HEK293 (cell line): ENCODE data around the gene RABEP2.
A peak's percentile ranks its signal among the peaks of the same experiment; 100 is the strongest.

ENCODE experiments used
- CTCF ChIA-PET: fragments of 350-600 bp; formaldehyde crosslinking; extraction: SDS; loops from one replicate; lab custom pipeline; 2021; ENCODE audit warnings: antibody characterized with exemption; lab: Yijun Ruan, JAX
- POLR2A ChIA-PET: fragments of 300-600 bp; formaldehyde crosslinking; extraction: SDS; loops from one replicate; lab custom pipeline; 2020; ENCODE audit warnings: antibody characterized with exemption, inconsistent platforms; lab: Yijun Ruan, JAX
- H3K27ac ChIP-seq: fragments of 200-500 bp; sonication (Bioruptor generic); 2 replicates; pipeline ENCODE4 v1.5.1; 2014; ENCODE audit warnings: low read depth, low read length, control low read depth, inconsistent platforms; ENCODE audit errors: extremely low read depth
- H3K36me3 ChIP-seq, 2 experiments: fragments of 200-500 bp in 1 of 2; sonication (Bioruptor generic) in 1 of 2; 1 replicate in 1 of 2; 2 replicates in 1 of 2; pipeline ENCODE4 v1.5.1; 2014 to 2017; ENCODE audit warnings: inconsistent platforms in 2 of 2, low read length in 2 of 2; ENCODE audit not compliant: control insufficient read depth in 2 of 2, insufficient read depth in 1 of 2
- H3K4me1 ChIP-seq: fragments of 200-500 bp; sonication (Bioruptor generic); 2 replicates; pipeline ENCODE4 v1.5.1; 2014; ENCODE audit warnings: mild to moderate bottlenecking, low read length, inconsistent platforms; ENCODE audit not compliant: control insufficient read depth, insufficient read depth
- H3K4me3 ChIP-seq: 2 replicates; pipeline ENCODE4 v1.5.1; 2011; ENCODE audit warnings: low read depth, mild to moderate bottlenecking, control low read depth, low read length, moderate library complexity
- H3K9me3 ChIP-seq: fragments of 200-500 bp; sonication (Bioruptor generic); 2 replicates; pipeline ENCODE4 v1.5.1; 2014; ENCODE audit warnings: low read depth, low read length, inconsistent platforms; ENCODE audit not compliant: control insufficient read depth, insufficient read depth
- BCL11A ChIP-seq: fragments of 450-650 bp; formaldehyde crosslinking; IDR thresholded peaks from 2 replicates; pipeline ENCODE4 v1.5.1; 2016; ENCODE audit warnings: low read depth, missing biosample characterization, missing genetic modification characterization
- FEZF1 ChIP-seq: fragments of 450-650 bp; formaldehyde crosslinking; IDR thresholded peaks from 2 replicates; pipeline ENCODE4 v1.5.1; 2016; ENCODE audit warnings: missing biosample characterization, missing genetic modification characterization
- HIC1 ChIP-seq: fragments of 450-650 bp; formaldehyde crosslinking; IDR thresholded peaks from 2 replicates; pipeline ENCODE4 v1.5.1; 2016; ENCODE audit warnings: missing biosample characterization, missing genetic modification characterization
- KLF1 ChIP-seq: fragments of 450-650 bp; formaldehyde crosslinking; IDR thresholded peaks from 2 replicates; pipeline ENCODE4 v1.5.1; 2016; ENCODE audit warnings: missing biosample characterization, missing genetic modification characterization
- KLF9 ChIP-seq: fragments of 450-650 bp; formaldehyde crosslinking; IDR thresholded peaks from 2 replicates; pipeline ENCODE4 v1.5.1; 2016; ENCODE audit warnings: missing biosample characterization, missing genetic modification characterization, low read depth
- ZNF114 ChIP-seq: fragments of 450-650 bp; formaldehyde crosslinking; IDR thresholded peaks from 2 replicates; pipeline ENCODE4 v1.5.0; 2017; ENCODE audit warnings: missing biosample characterization, missing genetic modification characterization
- ZNF146 ChIP-seq: fragments of 450-650 bp; formaldehyde crosslinking; IDR thresholded peaks from 2 replicates; pipeline ENCODE4 v1.5.1; 2016; ENCODE audit warnings: missing biosample characterization, missing genetic modification characterization
- ZNF433 ChIP-seq: fragments of 450-650 bp; formaldehyde crosslinking; IDR thresholded peaks from 2 replicates; pipeline ENCODE4 v1.5.1; 2016; ENCODE audit warnings: missing biosample characterization, missing genetic modification characterization, low read depth
- ZNF521 ChIP-seq: fragments of 450-650 bp; formaldehyde crosslinking; IDR thresholded peaks from 2 replicates; pipeline ENCODE4 v1.5.1; 2017; ENCODE audit warnings: missing biosample characterization, mild to moderate bottlenecking, missing genetic modification characterization
- ZNF529 ChIP-seq: fragments of 450-650 bp; formaldehyde crosslinking; IDR thresholded peaks from 2 replicates; pipeline ENCODE4 v1.5.1; 2017; ENCODE audit warnings: missing genetic modification characterization, missing biosample characterization; ENCODE audit not compliant: insufficient replicate concordance
- ZNF555 ChIP-seq: fragments of 450-650 bp; formaldehyde crosslinking; conservative IDR thresholded peaks from 2 replicates; pipeline ENCODE4 v1.5.1; 2017; ENCODE audit warnings: missing biosample characterization, mild to moderate bottlenecking, missing genetic modification characterization, inconsistent platforms
- ZNF560 ChIP-seq: fragments of 450-650 bp; formaldehyde crosslinking; IDR thresholded peaks from 2 replicates; pipeline ENCODE4 v1.5.1; 2017; ENCODE audit warnings: missing biosample characterization, missing genetic modification characterization, borderline replicate concordance
- ZNF624 ChIP-seq: fragments of 450-650 bp; formaldehyde crosslinking; IDR thresholded peaks from 2 replicates; pipeline ENCODE4 v1.5.1; 2017; ENCODE audit warnings: missing biosample characterization, missing genetic modification characterization
- ZNF658 ChIP-seq: fragments of 450-650 bp; formaldehyde crosslinking; IDR thresholded peaks from 2 replicates; pipeline ENCODE4; 2016; ENCODE audit warnings: missing biosample characterization, missing genetic modification characterization
- ZNF747 ChIP-seq: fragments of 450-650 bp; formaldehyde crosslinking; IDR thresholded peaks from 2 replicates; pipeline ENCODE4 v1.5.1; 2016; ENCODE audit warnings: missing biosample characterization, missing genetic modification characterization
- ZNF830 ChIP-seq: fragments of 450-650 bp; IDR thresholded peaks from 2 replicates; pipeline ENCODE4 v1.5.0; 2018; ENCODE audit warnings: missing biosample characterization, missing genetic modification characterization, low read depth, mild to moderate bottlenecking, moderate library complexity
- ZSCAN16 ChIP-seq: fragments of 450-650 bp; formaldehyde crosslinking; IDR thresholded peaks from 2 replicates; pipeline ENCODE4 v1.5.1; 2016; ENCODE audit warnings: missing biosample characterization, missing genetic modification characterization
- ZXDB ChIP-seq: fragments of 450-650 bp; formaldehyde crosslinking; IDR thresholded peaks from 2 replicates; pipeline ENCODE4 v1.5.1; 2016; ENCODE audit warnings: missing biosample characterization, missing genetic modification characterization
- TF ChIP-seq, protein P1 (sequence below): fragments of 450-650 bp; formaldehyde crosslinking; IDR thresholded peaks from 2 replicates; pipeline ENCODE4 v1.5.1; 2016; ENCODE audit warnings: missing biosample characterization, missing genetic modification characterization
- TF ChIP-seq, protein P2 (sequence below): fragments of 450-650 bp; formaldehyde crosslinking; IDR thresholded peaks from 2 replicates; pipeline ENCODE4 v1.5.1; 2016; ENCODE audit warnings: missing biosample characterization, missing genetic modification characterization
- TF ChIP-seq, protein P3 (sequence below): fragments of 450-650 bp; IDR thresholded peaks from 2 replicates; pipeline ENCODE4 v1.5.1; 2018; ENCODE audit warnings: missing biosample characterization, mild to moderate bottlenecking, missing genetic modification characterization
- TF ChIP-seq, protein P4 (sequence below): fragments of 450-650 bp; formaldehyde crosslinking; IDR thresholded peaks from 2 replicates; pipeline ENCODE4 v1.5.1; 2016; ENCODE audit warnings: missing biosample characterization, missing genetic modification characterization, low read depth

The RABEP2 gene

GRCh38 chr16:28873543-28874201, 51.4 kb downstream of the RABEP2 start (continued):
- TF ChIP-seq, protein P1, sequence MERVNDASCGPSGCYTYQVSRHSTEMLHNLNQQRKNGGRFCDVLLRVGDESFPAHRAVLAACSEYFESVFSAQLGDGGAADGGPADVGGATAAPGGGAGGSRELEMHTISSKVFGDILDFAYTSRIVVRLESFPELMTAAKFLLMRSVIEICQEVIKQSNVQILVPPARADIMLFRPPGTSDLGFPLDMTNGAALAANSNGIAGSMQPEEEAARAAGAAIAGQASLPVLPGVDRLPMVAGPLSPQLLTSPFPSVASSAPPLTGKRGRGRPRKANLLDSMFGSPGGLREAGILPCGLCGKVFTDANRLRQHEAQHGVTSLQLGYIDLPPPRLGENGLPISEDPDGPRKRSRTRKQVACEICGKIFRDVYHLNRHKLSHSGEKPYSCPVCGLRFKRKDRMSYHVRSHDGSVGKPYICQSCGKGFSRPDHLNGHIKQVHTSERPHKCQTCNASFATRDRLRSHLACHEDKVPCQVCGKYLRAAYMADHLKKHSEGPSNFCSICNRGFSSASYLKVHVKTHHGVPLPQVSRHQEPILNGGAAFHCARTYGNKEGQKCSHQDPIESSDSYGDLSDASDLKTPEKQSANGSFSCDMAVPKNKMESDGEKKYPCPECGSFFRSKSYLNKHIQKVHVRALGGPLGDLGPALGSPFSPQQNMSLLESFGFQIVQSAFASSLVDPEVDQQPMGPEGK: peak; percentile 63
- TF ChIP-seq ZNF658 (no peak), ZNF521 (tag by site-specific recombination) (no peak), ZXDB (tag by site-specific recombination) (no peak), ZNF624 (tag by site-specific recombination) (no peak), ZNF114 (tag by site-specific recombination) (no peak), KLF1 (tag by site-specific recombination) (0 out of 2 replicates have a peak, but pooled peaks have one; percentile 33), BCL11A (tag by site-specific recombination) (no peak), FEZF1 (tag by site-specific recombination) (no peak)
- TF ChIP-seq, protein P2, sequence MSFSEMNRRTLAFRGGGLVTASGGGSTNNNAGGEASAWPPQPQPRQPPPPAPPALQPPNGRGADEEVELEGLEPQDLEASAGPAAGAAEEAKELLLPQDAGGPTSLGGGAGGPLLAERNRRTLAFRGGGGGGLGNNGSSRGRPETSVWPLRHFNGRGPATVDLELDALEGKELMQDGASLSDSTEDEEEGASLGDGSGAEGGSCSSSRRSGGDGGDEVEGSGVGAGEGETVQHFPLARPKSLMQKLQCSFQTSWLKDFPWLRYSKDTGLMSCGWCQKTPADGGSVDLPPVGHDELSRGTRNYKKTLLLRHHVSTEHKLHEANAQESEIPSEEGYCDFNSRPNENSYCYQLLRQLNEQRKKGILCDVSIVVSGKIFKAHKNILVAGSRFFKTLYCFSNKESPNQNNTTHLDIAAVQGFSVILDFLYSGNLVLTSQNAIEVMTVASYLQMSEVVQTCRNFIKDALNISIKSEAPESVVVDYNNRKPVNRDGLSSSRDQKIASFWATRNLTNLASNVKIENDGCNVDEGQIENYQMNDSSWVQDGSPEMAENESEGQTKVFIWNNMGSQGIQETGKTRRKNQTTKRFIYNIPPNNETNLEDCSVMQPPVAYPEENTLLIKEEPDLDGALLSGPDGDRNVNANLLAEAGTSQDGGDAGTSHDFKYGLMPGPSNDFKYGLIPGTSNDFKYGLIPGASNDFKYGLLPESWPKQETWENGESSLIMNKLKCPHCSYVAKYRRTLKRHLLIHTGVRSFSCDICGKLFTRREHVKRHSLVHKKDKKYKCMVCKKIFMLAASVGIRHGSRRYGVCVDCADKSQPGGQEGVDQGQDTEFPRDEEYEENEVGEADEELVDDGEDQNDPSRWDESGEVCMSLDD: no peak

DNA sequence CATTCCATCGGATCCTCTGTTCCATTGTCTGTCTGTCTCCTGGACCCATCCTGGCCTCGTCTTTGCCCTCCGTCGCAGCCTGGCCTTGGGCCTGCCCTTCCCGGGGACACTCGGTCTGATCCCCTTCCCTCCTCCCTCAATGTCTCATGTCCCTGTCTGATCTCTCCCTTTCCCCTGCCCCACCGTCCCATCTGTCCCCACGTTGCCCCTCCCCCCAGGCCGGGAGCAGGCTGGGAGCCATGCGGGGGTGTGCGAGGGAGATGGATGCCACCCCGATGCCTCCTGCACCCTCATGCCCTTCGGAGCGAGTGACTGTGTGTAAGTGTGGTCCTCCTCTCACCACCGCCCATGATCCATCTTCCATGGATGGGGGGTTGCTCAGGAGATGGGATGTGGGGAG, 52.1 kb downstream of the RABEP2 start:
- H3K4me1 ChIP-seq: no peaks in the 10 kb centered on the region
- TF ChIP-seq ZNF146 (tag by site-specific recombination) (no peak), KLF9 (tag by site-specific recombination) (no peak), ZSCAN16 (tag by site-specific recombination) (no peak), ZNF433 (tag by site-specific recombination) (no peak), ZNF747 (tag by site-specific recombination) (no peak), HIC1 (no peak), ZNF560 (tag by site-specific recombination) (no peak), ZNF555 (no peak), ZNF830 (tag by site-specific recombination) (no peak), ZNF529 (tag by site-specific recombination) (no peak)
- TF ChIP-seq, protein P3, sequence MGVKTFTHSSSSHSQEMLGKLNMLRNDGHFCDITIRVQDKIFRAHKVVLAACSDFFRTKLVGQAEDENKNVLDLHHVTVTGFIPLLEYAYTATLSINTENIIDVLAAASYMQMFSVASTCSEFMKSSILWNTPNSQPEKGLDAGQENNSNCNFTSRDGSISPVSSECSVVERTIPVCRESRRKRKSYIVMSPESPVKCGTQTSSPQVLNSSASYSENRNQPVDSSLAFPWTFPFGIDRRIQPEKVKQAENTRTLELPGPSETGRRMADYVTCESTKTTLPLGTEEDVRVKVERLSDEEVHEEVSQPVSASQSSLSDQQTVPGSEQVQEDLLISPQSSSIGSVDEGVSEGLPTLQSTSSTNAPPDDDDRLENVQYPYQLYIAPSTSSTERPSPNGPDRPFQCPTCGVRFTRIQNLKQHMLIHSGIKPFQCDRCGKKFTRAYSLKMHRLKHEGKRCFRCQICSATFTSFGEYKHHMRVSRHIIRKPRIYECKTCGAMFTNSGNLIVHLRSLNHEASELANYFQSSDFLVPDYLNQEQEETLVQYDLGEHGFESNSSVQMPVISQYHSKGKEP (tag by site-specific recombination): no peak
- TF ChIP-seq, protein P4, sequence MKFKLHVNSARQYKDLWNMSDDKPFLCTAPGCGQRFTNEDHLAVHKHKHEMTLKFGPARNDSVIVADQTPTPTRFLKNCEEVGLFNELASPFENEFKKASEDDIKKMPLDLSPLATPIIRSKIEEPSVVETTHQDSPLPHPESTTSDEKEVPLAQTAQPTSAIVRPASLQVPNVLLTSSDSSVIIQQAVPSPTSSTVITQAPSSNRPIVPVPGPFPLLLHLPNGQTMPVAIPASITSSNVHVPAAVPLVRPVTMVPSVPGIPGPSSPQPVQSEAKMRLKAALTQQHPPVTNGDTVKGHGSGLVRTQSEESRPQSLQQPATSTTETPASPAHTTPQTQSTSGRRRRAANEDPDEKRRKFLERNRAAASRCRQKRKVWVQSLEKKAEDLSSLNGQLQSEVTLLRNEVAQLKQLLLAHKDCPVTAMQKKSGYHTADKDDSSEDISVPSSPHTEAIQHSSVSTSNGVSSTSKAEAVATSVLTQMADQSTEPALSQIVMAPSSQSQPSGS: no peak
- POLR2A ChIA-PET: interaction anchor here (1.6 kb wide), 1 partner anchor 9 kb away, joined by 8 read pairs; the partner anchor contains the start of gene SH2B1
- H3K4me3 ChIP-seq: no peak overlapping the region
- no peaks in the 10 kb centered on the region for H3K9me3 ChIP-seq
- CTCF ChIA-PET: interaction anchor here (0.6 to 3.4 kb wide), 5 partner anchors 8 to 72 kb away, joined by 3 to 19 read pairs (median 6); partner anchors contain the start of genes RABEP2 and SH2B1
- peaks cover 17 to 60% of the 10 kb centered on the region in 2 experiments; a peak in 2 of 3 replicates for H3K36me3 ChIP-seq
- no peak overlapping the region for H3K27ac ChIP-seq
